K562 (cell line): ENCODE results near the gene HSD17B3.

Experiments
- RFX5 ChIP-seq: IDR thresholded peaks from 2 replicates; pipeline ENCODE4 v1.6.1; 2011; ENCODE audit warnings: low read depth, mild to moderate bottlenecking, improper control_type of control experiment, low read length
- U2AF1 ChIP-seq: fragments of 200-400 bp; formaldehyde crosslinking; optimal IDR thresholded peaks from 2 replicates; pipeline ENCODE3; 2017; ENCODE audit warnings: mild to moderate bottlenecking, low read depth, low read length, moderate library complexity

- TF ChIP-seq U2AF1 (no peak), RFX5 (no peak)
These were observed 55.7 kb downstream of the HSD17B3 start for GRCh38 chr9:96246267-96246671.
